Parathyroid adenoma (tissue), 2 donors: ENCODE results near the gene GLI3.
"Not testable (repeated sequence)": the region's sequence is repeated elsewhere in the genome, so short reads cannot be mapped to it uniquely, and the experiment has no call there.

ENCODE experiments used
- H2AFZ ChIP-seq: fragments of 300-600 bp; sonication (generic); one replicate; pipeline ENCODE4 v1.7.0; 2017; ENCODE audit warnings: antibody characterized with exemption, mild to moderate bottlenecking
- H3K27ac ChIP-seq: fragments of 300-600 bp; sonication (generic); one replicate; pipeline ENCODE4 v1.7.0; 2017
- H3K27me3 ChIP-seq: fragments of 300-600 bp; sonication (generic); one replicate; pipeline ENCODE4 v1.7.0; 2017; ENCODE audit warnings: low read length; ENCODE audit not compliant: control insufficient read depth, insufficient read depth
- H3K36me3 ChIP-seq: fragments of 300-600 bp; sonication (generic); one replicate; pipeline ENCODE4 v1.7.0; 2017; ENCODE audit warnings: low read length; ENCODE audit not compliant: control insufficient read depth, insufficient read depth
- H3K4me1 ChIP-seq: fragments of 300-600 bp; sonication (generic); one replicate; pipeline ENCODE4 v1.7.0; 2017; ENCODE audit warnings: control low read depth
- H3K4me2 ChIP-seq: fragments of 300-600 bp; sonication (generic); one replicate; pipeline ENCODE4 v1.7.0; 2017; ENCODE audit warnings: low read length
- H3K4me3 ChIP-seq: fragments of 300-600 bp; sonication (generic); one replicate; pipeline ENCODE4 v1.7.0; 2017; ENCODE audit warnings: low read depth, low read length
- H3K79me2 ChIP-seq: fragments of 300-600 bp; sonication (generic); one replicate; pipeline ENCODE4 v1.7.0; 2017; ENCODE audit warnings: control low read depth
- H3K9ac ChIP-seq: fragments of 300-600 bp; sonication (generic); one replicate; pipeline ENCODE4 v1.7.0; 2017; ENCODE audit warnings: mild to moderate bottlenecking
- H3K9me3 ChIP-seq: fragments of 300-600 bp; sonication (generic); one replicate; pipeline ENCODE4 v1.7.0; 2017; ENCODE audit warnings: low read length; ENCODE audit not compliant: control insufficient read depth
- TF ChIP-seq, protein P1 (sequence below): fragments of 300-600 bp; sonication (generic); IDR thresholded peaks from one replicate; pipeline ENCODE4 v1.7.0; 2017; ENCODE audit warnings: antibody characterized with exemption, mild to moderate bottlenecking
- donor health status: primary hyperparathyroidism.

The GLI3 gene

DNA sequence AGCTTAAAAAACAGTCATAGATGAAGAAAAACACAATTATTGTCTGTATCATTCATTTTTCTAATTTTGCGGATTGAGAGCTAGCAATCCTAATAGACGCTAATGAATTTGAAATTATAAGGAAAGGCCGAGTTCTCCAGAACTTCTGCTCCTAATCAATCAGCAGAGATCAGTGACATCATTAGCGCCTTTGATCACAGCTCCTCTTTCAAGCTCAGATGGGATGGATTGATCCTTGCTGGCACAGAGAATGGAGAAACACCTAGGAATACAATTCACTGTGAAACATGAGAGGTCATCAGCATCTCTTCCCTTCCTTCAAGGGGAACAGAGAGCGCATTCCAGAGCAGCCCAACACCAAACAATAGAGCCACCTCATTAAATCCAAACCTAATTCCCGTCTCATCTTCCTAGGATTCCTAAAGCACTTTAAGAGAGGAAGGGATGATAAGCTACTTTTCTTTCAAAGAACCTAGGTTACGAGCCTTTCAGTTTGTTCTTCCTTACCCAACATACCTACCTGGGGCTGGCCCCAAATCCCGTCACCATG is 24.4 kb downstream of the GLI3 start:
- no peaks in the 10 kb centered on the region for H3K4me1 ChIP-seq
- H3K27ac ChIP-seq = no peak overlapping the region
- no peak overlapping the region for H3K9ac ChIP-seq
- no peaks in the 10 kb centered on the region for H3K79me2 ChIP-seq
- H3K9me3 ChIP-seq = no peaks in the 10 kb centered on the region
- no peaks in the 10 kb centered on the region for H3K36me3 ChIP-seq
- H3K4me3 ChIP-seq = no peak overlapping the region
- TF ChIP-seq, protein P1, sequence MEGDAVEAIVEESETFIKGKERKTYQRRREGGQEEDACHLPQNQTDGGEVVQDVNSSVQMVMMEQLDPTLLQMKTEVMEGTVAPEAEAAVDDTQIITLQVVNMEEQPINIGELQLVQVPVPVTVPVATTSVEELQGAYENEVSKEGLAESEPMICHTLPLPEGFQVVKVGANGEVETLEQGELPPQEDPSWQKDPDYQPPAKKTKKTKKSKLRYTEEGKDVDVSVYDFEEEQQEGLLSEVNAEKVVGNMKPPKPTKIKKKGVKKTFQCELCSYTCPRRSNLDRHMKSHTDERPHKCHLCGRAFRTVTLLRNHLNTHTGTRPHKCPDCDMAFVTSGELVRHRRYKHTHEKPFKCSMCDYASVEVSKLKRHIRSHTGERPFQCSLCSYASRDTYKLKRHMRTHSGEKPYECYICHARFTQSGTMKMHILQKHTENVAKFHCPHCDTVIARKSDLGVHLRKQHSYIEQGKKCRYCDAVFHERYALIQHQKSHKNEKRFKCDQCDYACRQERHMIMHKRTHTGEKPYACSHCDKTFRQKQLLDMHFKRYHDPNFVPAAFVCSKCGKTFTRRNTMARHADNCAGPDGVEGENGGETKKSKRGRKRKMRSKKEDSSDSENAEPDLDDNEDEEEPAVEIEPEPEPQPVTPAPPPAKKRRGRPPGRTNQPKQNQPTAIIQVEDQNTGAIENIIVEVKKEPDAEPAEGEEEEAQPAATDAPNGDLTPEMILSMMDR = no peak
- no peak overlapping the region for H2AFZ ChIP-seq
- no peaks in the 10 kb centered on the region for H3K27me3 ChIP-seq
- no peak overlapping the region for H3K4me2 ChIP-seq

GRCh38 chr7:42211938-42212337 is 25.1 kb downstream of the GLI3 start:
- H2AFZ ChIP-seq = no peak overlapping the region
- no peaks in the 10 kb centered on the region for H3K4me1 ChIP-seq
- no peaks in the 10 kb centered on the region for H3K36me3 ChIP-seq
- no peak overlapping the region for H3K4me2 ChIP-seq
- H3K9ac ChIP-seq = no peak overlapping the region
- TF ChIP-seq, protein P1 = no peak
- H3K27ac ChIP-seq = no peak overlapping the region
- H3K27me3 ChIP-seq = no peaks in the 10 kb centered on the region
- H3K4me3 ChIP-seq = no peak overlapping the region
- no peaks in the 10 kb centered on the region for H3K9me3 ChIP-seq
- H3K79me2 ChIP-seq = no peaks in the 10 kb centered on the region

DNA sequence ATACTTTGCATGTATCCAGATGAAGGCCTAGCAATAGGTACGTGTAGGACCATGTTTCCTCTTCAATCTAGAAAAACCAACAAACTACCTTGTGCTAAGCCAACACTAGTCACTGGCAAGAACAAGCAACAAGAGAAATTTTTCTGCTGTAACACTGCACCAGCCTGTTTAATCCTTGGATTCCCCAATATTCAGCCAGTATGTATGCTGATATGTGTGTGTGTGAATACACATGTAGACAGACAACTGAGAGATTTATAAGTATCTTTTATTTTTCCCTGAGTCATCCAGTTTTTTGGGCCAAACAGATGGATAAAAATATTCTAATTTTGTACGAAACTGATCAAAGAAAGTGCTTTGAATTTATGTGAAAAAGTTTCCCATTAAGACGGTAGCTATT is 26.2 kb downstream of the GLI3 start:
- Histone ChIP-seq H3K9ac (no peak overlapping the region), H3K4me3 (no peak overlapping the region), H3K9me3 (no peaks in the 10 kb centered on the region), H3K4me1 (no peaks in the 10 kb centered on the region), H3K27me3 (no peaks in the 10 kb centered on the region), H3K4me2 (no peak overlapping the region), H3K36me3 (no peaks in the 10 kb centered on the region), H2AFZ (no peak overlapping the region), H3K27ac (no peak overlapping the region), H3K79me2 (no peaks in the 10 kb centered on the region)
- TF ChIP-seq, protein P1 = no peak

DNA sequence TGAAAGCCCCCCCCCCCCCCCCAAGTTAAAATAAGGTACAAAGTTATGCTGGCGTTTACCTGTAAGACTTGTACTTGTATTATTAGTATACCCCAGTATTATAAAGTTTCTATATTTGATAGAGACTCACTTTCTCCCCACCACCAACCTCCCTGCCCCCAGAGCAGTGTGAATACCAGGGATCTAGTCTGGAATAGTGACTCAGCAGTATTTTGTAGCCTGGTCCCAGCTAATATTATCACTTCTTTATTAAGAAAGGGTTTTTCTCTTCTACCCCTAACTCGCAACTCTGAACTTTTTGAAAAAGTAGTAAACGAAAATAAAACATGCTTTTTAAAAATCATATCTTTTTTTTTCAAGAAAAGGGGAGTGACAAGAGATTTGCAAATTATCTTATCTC is 26.7 kb downstream of the GLI3 start:
- Histone ChIP-seq H3K36me3 (no peaks in the 10 kb centered on the region), H3K79me2 (no peaks in the 10 kb centered on the region), H3K9ac (no peak overlapping the region), H3K27me3 (no peaks in the 10 kb centered on the region), H3K27ac (no peak overlapping the region), H3K4me1 (no peaks in the 10 kb centered on the region), H3K9me3 (no peaks in the 10 kb centered on the region), H3K4me3 (no peak overlapping the region), H2AFZ (no peak overlapping the region), H3K4me2 (no peak overlapping the region)
- TF ChIP-seq, protein P1 = no peak

DNA sequence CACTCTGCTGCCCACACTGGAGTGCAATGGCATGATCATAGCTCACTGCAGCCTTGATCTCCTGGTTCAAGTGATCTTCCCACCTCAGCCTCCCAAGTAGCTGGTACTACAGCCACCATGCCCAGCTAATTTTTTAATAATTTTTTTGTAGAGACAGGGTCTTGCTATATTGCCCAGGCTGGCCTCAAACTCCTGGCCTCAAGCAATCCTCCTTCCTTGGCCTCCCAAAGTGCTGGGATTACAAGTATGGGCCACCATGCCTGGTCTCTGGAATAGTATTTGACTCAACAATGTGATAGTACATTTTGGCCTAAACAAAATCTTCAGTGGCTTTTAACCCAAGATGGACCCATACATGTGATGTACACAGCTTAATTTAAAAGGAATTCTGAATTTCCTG is 27.9 kb downstream of the GLI3 start:
- H3K4me3 ChIP-seq, H3K79me2 ChIP-seq, H3K9me3 ChIP-seq, H3K4me1 ChIP-seq, H3K4me2 ChIP-seq, H3K36me3 ChIP-seq, H3K27me3 ChIP-seq, H2AFZ ChIP-seq, H3K9ac ChIP-seq, H3K27ac ChIP-seq: not testable (repeated sequence)
